Sciatic nerve (tissue), 2 donors: ENCODE measurements around the gene RGPD5. TPM values are rescaled to one million over a fixed set of nuclear protein-coding genes. Genes with fewer than 3 reads are reported as not detected.
"Not testable (repeated sequence)": the region's sequence is repeated elsewhere in the genome, so short reads cannot be mapped to it uniquely, and the experiment has no call there.

Source experiments
- ATAC-seq: fragments of 200-7000 bp; cut with Tn5 transposase; one replicate; pipeline ENCODE4 v1.9.1; 2020; ENCODE audit warnings: mild to moderate bottlenecking, moderate library complexity
- DNase-seq: peaks from one replicate; pipeline ENCODE4 v3.0.0-alpha.2; 2020; ENCODE audit warnings: low spot score
- intact Hi-C: fragments of 100-400 bp; cut with DNase I; formaldehyde crosslinking; loops from one replicate; pipeline ENCODE4 v1.14.2; 2022
- total RNA-seq: library from RNA; stranded (reverse); fragmentation: NEBNext Ultra II Directional; extraction: Animal tissue kit (Norgen Biotek cat#: 25700); gene quantifications from one replicate; pipeline ENCODE4 v1.2.1, GENCODE V29; 2021
- donor health status: DM: no; HTN: no; CAD: no.
- donor health status: DM: no; HTN: no; CAD: no.

RGPD5 gene
- 134 TPM for total RNA-seq

DNA sequence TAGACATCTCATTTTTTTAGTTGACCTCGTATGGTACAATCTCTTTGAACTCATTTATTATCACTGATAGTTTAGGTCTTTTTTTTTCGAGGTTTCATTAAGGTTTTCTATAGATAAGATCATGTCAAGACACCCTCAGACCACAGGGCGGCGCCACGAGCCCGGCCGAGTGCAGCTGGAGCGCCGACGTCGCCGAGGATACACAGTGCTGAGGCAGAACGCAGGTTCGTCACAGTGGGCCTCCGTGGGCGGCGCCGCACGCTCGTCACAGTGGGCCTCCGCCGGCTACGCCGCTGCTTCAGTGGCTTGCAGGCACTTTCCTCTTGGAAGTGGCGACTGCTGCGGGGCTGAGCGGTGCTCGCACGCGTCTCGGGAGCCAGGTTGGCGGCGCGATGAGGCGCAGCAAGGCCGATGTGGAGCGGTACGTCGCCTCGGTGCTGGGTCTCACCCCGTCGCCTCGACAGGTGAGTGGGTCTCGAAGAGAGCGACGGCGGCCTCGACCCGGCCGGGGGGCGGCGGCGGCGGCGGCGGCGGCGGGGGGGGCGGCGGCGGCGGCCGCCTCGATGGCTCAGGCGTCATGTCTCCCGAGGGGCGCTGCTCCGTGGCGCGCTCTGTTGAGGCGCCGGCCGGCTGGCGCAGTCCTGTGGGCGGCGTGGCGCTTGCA lies at the start of gene RGPD5:
TSS of gene RGPD5 (plus strand) at position 232 of the 664 bp plus-strand sequence. CDS start at position 393, 161 bp downstream.
- intact Hi-C loops, DNase-seq: not testable (repeated sequence)
- ATAC-seq, result peak; percentile 100

GRCh38 chr2:109751572-109751971 lies 42.5 kb upstream of the RGPD5 start:
- intact Hi-C loops, ATAC-seq, DNase-seq: not testable (repeated sequence)

DNA sequence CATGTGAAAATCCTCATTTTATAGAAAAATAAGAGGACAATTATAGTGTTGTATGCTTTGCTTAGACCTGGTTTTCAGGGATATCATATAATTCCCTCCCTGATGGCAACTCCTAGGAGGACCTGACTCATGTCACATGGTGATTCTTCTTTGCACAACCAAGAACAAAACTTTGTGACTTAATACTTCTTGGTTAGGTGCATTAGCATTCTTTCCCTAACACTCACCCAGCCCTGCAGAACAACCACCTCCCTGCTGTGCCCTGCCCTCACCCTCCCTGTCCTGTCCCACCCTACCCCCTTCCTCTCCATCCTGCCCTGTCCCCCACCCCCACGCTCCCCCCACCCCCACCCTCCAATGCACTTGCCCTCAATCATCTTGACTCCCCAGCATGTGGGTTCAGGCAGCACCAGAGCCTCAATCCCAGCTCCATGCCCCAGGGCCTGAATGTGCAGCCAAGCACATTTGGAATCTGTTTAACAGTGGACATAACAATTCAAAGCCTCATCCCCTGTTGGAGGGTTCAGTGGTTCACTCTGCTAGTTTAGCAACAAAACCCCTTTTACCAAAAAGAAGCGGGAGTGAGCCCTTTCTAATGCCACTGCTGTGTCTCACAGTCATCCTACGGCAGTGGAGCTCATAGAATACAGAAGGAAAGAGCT lies 36.8 kb upstream of the RGPD5 start:
- DNase-seq, intact Hi-C loops, ATAC-seq: not testable (repeated sequence)

- DNase-seq, intact Hi-C loops: not testable (repeated sequence)
- peak; percentile 33 for ATAC-seq
These were observed 33.7 kb upstream of the RGPD5 start for GRCh38 chr2:109760265-109761042.

DNA sequence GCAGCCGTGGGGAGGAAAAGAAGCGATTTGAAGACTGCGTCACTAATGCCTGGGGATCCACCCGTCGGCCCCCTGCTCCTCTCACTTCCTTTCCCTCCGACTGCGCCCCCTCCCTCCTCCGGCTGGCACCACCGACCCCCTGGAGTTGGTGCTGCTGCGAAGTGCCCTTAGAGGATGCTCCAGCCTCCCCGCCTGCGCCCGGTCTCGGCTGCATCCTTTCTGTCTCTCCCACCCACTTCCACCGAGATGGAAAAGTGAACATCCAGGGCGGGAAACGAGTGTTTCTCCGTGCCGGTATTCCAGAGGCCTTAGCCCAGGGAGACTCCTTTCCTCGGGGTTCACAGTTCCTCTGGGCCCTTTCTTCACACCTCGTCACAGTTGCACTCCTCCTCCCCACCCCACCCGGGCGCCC lies 33.1 kb upstream of the RGPD5 start:
- DNase-seq, intact Hi-C loops: not testable (repeated sequence)
- peak; percentile 58 for ATAC-seq

GRCh38 chr2:109761976-109762375 lies 32.1 kb upstream of the RGPD5 start:
- intact Hi-C loops, DNase-seq, ATAC-seq: not testable (repeated sequence)

DNA sequence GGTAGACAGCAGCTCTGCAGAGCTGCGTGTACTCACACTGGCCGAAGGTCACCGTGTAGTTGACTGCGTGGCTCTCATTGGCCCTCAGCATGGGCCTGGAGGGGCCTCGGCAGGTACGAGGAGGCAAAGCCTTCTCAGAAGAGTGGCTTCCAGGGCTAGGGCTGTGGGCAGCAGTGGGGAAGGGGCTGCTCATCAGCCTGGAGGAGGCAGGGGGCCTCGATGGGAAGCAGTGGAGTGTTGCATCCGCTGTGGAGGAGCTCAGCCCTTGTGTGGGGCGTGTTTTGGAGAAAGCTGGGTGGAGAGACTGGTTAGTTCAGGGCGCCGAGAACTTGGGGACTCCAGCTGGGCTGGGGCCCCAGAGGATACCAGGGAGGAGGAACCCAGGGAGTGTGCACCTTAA lies 28.0 kb upstream of the RGPD5 start:
- intact Hi-C loops, ATAC-seq, DNase-seq: not testable (repeated sequence)

DNA sequence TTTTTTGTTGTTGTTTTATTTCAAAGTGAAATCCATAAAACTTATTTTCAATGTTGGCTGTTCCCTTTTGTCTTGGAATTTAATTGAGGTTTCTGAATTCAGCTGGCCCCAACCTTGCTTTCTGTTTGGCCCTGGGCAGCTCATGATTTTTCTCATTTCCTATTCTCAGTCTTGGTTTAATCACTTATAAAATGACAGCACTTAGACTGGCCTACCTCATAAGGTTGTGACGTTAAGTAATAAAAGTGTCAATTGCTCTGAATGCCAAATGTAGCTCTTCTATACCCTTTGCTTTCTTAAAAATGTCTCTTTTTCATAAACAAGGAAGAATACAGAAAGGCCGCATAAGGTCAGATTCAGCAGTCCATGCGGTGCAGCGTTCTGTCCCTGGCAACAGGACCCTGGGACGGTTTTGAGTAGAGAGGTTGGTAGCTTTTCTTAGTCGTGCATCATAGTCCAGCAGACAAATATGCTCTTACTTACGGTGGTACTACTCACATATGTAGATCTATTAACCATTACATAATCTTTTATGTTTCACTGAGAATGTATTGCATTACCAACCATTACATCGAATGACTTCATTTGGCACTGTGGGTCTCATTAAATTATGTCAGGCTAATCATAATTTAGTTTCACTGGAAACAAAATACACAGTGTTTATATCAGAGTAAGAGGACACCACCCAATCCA lies 27.1 kb upstream of the RGPD5 start:
- DNase-seq, ATAC-seq, intact Hi-C loops: not testable (repeated sequence)

- intact Hi-C loops, DNase-seq, ATAC-seq: not testable (repeated sequence)
These were observed 25.2 kb upstream of the RGPD5 start for GRCh38 chr2:109768934-109769333.

- intact Hi-C loops, result not testable (repeated sequence)
These were observed 15.0 kb upstream of the RGPD5 start for GRCh38 chr2:109779118-109779517.

GRCh38 chr2:109781147-109781816 lies 12.8 kb upstream of the RGPD5 start:
- ATAC-seq, result peak; percentile 77
- DNase-seq, intact Hi-C loops: not testable (repeated sequence)

More at GRCh38 chr2:109779118-109779517, 15.0 kb upstream of the RGPD5 start:
- not testable (repeated sequence) for DNase-seq, ATAC-seq

DNA sequence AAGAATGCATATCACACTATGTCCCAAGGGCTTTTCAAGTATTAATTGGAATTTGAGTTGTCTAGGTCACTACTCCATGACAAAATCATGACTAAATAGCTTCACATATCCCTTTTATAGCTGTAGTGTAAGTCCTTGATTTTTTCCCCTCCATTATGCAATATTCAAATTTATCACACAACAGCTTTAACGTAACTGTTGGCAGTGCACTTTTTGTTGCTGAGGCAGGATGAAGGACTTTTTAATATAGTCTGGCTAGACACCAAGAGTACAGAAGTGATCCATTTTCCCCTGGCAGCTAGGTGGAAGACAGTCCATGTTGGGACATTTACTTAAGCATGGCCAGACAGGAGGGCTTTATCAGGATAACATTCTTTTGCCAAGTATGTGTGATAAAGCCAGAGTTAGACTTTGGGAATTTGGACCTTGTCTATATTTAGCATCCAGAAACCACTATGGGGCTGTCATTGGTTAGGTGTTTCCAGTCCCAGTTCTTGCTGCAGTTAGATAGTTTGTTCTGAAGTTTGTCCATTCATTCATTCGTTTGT lies 11.6 kb upstream of the RGPD5 start:
- intact Hi-C loops, DNase-seq, ATAC-seq: not testable (repeated sequence)

GRCh38 chr2:109791530-109792279 lies 2.4 kb upstream of the RGPD5 start:
- intact Hi-C loops, DNase-seq, ATAC-seq: not testable (repeated sequence)

- peak; percentile 43 for ATAC-seq
- DNase-seq, intact Hi-C loops: not testable (repeated sequence)
These were observed 1.4 kb upstream of the RGPD5 start for GRCh38 chr2:109792659-109793058.

GRCh38 chr2:109871129-109871751 lies 77.1 kb downstream of the RGPD5 start:
- ATAC-seq, result not testable (repeated sequence)

DNA sequence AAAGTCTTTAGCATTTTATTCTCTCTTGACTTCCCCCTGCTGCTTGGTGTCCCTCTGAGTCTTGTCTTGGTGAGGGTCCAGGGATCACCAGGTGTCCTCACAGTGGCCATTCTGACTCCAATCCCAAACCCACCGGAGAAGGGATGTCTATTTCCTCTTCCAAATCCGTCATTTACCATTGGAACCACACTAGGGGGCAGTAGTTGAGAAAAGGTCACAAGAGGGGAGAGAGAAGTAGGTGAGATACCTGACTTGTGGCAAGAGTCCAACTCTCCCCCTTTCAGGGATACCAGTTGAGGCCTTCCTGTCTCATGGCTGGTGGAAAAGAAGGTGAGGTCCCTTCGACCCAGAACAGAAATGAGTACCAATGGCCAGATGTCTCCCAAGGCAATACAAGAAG lies 82.5 kb downstream of the RGPD5 start:
- ATAC-seq, DNase-seq, intact Hi-C loops: not testable (repeated sequence)

More at GRCh38 chr2:109871129-109871751, 77.1 kb downstream of the RGPD5 start:
- intact Hi-C loops, DNase-seq: not testable (repeated sequence)

DNA sequence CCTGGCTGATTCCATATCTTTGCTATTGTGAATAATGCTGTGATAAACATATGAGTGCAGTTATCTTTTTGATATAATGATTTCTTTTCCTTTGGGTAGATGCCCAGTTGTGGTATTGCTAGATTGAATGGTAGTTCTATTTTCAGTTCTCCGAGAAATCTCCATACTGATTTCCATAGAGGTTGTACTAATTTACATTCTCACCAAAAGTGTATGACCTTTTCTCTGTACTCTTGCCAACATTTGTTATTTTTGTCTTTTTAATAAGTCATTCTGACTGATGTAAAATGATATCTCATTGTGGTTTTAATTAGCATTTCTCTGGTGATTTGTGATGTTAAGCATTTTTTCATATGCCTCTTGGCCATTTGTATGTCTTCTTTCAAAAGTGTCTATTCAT lies 88.0 kb downstream of the RGPD5 start:
- ATAC-seq, DNase-seq, intact Hi-C loops: not testable (repeated sequence)
